CD4-positive, alpha-beta T cell (primary cell): Measurements from ENCODE around the gene PRKCA. TPM values are rescaled to one million over a fixed set of nuclear protein-coding genes. Genes with fewer than 3 reads are reported as not detected.

Source experiments
- ATAC-seq: fragments of 200-7000 bp; cut with Tn5 transposase; one replicate; pipeline ENCODE4 v1.10.0; 2022; ENCODE audit warnings: mild to moderate bottlenecking; ENCODE audit not compliant: poor library complexity
- CTCF ChIA-PET: fragments of 350-600 bp; sonication (Branson Sonifier 250); formaldehyde crosslinking; loops from one replicate; lab custom pipeline; 2021; ENCODE audit warnings: antibody characterized with exemption, inconsistent platforms; lab: Charles Lee
- POLR2A ChIA-PET: fragments of 350-600 bp; sonication (Branson Sonifier 250); formaldehyde crosslinking; loops from one replicate; lab custom pipeline; 2021; ENCODE audit warnings: antibody characterized with exemption, inconsistent platforms; lab: Charles Lee
- DNase-seq, 14 experiments: peaks; one replicate each; pipeline ENCODE4 v3.0.0-alpha.2; 2013 to 2020; ENCODE audit warnings: mixed read lengths in 2 of 14
- H3K27ac ChIP-seq, 2 donors: one replicate each; pipeline versions ENCODE4 v1.5.1 to v1.7.0; 2013; ENCODE audit warnings: low read length in 2 of 2, low read depth in 1 of 2, mild to moderate bottlenecking in 1 of 2
- H3K27me3 ChIP-seq, 2 experiments: 1 replicate in 1 of 2; 2 replicates in 1 of 2; pipeline versions ENCODE4 v1.6.1 to v1.7.0; 2013; ENCODE audit warnings: low read length in 2 of 2, control low read depth in 1 of 2, mild to moderate bottlenecking in 1 of 2, moderate library complexity in 1 of 2; ENCODE audit not compliant: insufficient read depth in 2 of 2, control insufficient read depth in 1 of 2
- H3K36me3 ChIP-seq: one replicate; pipeline ENCODE4 v1.6.1; 2013; ENCODE audit warnings: low read length, control low read depth; ENCODE audit not compliant: insufficient read depth
- H3K4me1 ChIP-seq: one replicate; pipeline ENCODE4 v1.6.1; 2013; ENCODE audit warnings: low read length, control low read depth; ENCODE audit not compliant: insufficient read depth
- H3K4me3 ChIP-seq: one replicate; pipeline ENCODE4 v1.5.1; 2013; ENCODE audit warnings: mild to moderate bottlenecking, low read length, moderate library complexity
- H3K9me3 ChIP-seq, 2 experiments: 1 replicate in 1 of 2; 2 replicates in 1 of 2; pipeline versions ENCODE4 v1.6.1 to v1.7.0; 2013; ENCODE audit warnings: low read length in 2 of 2, mild to moderate bottlenecking in 2 of 2, control low read depth in 1 of 2, moderate library complexity in 1 of 2; ENCODE audit not compliant: control insufficient read depth in 1 of 2, insufficient read depth in 1 of 2
- H3K27ac Mint-ChIP-seq: one replicate; pipeline ENCODE4 v1.8.0; 2020; ENCODE audit warnings: mixed read lengths
- H3K27me3 Mint-ChIP-seq: one replicate; pipeline ENCODE4 v1.8.0; 2021; ENCODE audit warnings: mixed read lengths
- H3K36me3 Mint-ChIP-seq: one replicate; pipeline ENCODE4 v1.8.0; 2021; ENCODE audit warnings: low read depth, mixed read lengths
- H3K4me1 Mint-ChIP-seq: one replicate; pipeline ENCODE4 v1.8.0; 2021; ENCODE audit warnings: low read depth, mixed read lengths
- H3K4me3 Mint-ChIP-seq: one replicate; pipeline ENCODE4 v1.8.0; 2020; ENCODE audit warnings: mild to moderate bottlenecking, mixed read lengths
- H3K9me3 Mint-ChIP-seq: one replicate; pipeline ENCODE4 v1.8.0; 2020; ENCODE audit warnings: mixed read lengths
- intact Hi-C, 2 experiments: fragments of 100-400 bp; cut with DNase I in 1 of 2; cut with micrococcal nuclease in 1 of 2; formaldehyde crosslinking; loops; one replicate each; pipeline versions ENCODE4 v1.15.1 to v1.9.0; 2023 to 2025; cut with DNase I, micrococcal nuclease
- total RNA-seq, 174 experiments: library from RNA in 2 of 174; stranded (reverse) in 2 of 174; gene quantifications; one replicate each; pipeline ENCODE4 v1.2.3 and lab custom pipeline; 2021 to 2026
- TF ChIP-seq, protein P1 (sequence below): fragments of 200-600 bp; IDR thresholded peaks from one replicate; pipeline ENCODE4 v1.8.0; 2022; ENCODE audit warnings: antibody characterized with exemption, mild to moderate bottlenecking

The PRKCA gene
- total RNA-seq, 2 experiments from 2014 or later = 84.8 to 88.6 TPM

DNA sequence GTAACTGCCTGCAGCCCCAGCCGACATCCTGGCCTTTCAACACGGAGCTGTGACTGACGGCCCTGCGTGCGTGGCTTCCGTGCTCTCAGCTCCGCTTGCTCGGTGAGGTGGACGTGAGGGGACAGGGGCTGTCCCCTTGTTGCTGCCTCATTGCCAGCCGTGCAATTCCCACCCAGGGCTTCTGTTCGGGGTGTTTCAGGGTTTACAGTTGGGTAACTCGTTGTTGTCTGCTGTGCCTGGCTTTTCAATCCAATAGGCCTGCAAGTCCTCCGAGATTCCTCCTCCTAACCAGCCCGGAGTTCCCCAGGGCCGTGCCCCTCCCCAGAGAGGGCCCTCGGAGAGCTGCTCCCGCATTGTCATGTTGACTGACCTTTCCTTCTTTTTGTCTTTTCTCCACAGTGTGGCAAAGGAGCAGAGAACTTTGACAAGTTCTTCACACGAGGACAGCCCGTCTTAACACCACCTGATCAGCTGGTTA is 501.1 kb downstream of the PRKCA start:
- no peak for ATAC-seq
- Histone ChIP-seq H3K36me3 (peaks cover 27% of the 10 kb centered on the region), H3K4me1 (peaks cover 8% of the 10 kb centered on the region), H3K27ac (no peak overlapping the region), H3K4me3 (no peak overlapping the region), H3K27me3 (no peaks in the 10 kb centered on the region), H3K9me3 (no peaks in the 10 kb centered on the region)
- Mint-ChIP-seq H3K9me3 (no peaks in the 10 kb centered on the region), H3K27ac (peak overlapping the region; percentile 42), H3K4me3 (no peak overlapping the region), H3K36me3 (peaks cover 62% of the 10 kb centered on the region), H3K27me3 (no peaks in the 10 kb centered on the region), H3K4me1 (peaks cover 28% of the 10 kb centered on the region)
- CTCF ChIA-PET = no interaction called here
- no peak for DNase-seq
- POLR2A ChIA-PET = no interaction called here
- intact Hi-C loops = no loop called here
- TF ChIP-seq, protein P1, sequence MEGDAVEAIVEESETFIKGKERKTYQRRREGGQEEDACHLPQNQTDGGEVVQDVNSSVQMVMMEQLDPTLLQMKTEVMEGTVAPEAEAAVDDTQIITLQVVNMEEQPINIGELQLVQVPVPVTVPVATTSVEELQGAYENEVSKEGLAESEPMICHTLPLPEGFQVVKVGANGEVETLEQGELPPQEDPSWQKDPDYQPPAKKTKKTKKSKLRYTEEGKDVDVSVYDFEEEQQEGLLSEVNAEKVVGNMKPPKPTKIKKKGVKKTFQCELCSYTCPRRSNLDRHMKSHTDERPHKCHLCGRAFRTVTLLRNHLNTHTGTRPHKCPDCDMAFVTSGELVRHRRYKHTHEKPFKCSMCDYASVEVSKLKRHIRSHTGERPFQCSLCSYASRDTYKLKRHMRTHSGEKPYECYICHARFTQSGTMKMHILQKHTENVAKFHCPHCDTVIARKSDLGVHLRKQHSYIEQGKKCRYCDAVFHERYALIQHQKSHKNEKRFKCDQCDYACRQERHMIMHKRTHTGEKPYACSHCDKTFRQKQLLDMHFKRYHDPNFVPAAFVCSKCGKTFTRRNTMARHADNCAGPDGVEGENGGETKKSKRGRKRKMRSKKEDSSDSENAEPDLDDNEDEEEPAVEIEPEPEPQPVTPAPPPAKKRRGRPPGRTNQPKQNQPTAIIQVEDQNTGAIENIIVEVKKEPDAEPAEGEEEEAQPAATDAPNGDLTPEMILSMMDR = no peak

DNA sequence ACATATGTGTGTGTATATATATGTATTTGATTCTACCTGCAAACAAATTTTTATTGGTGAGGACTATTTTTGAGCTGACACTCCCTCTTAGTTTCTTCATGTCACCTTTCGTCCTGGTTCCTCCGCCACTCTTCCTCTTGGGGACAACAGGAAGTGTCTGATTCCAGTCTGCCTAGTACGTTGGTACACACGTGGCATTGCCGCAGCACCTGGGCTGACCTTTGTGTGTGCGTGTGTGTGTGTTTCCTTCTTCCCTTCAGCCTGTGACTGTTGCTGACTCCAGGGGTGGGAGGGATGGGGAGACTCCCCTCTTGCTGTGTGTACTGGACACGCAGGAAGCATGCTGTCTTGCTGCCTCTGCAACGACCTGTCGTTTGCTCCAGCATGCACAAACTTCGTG is 503.2 kb downstream of the PRKCA start:
- peak; percentile 37 for ATAC-seq
- peak overlapping the region; percentile 81 for H3K27ac Mint-ChIP-seq

DNA sequence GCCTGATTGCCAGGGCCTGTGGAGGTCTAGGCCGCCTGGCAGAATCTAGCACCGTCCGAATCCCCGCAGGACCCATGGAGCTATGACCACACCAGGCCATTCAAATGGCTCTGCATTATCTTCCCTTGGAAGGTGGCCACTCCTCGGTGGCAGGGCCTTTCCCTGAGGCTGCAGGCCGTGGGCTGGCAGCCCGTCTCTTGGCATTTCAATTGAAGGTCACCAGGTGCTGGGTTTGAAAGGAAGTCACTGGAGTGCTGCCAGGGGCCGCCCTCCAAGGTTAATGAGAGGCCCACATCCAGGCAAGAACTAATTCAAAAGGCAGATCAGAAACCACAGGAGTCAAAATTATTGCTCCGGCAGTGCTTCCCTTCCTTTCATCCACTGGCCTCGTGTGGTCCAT is 504.8 kb downstream of the PRKCA start:
- Mint-ChIP-seq H3K27ac (peak overlapping the region; percentile 81), H3K4me1 (peaks cover 28% of the 10 kb centered on the region), H3K27me3 (no peaks in the 10 kb centered on the region), H3K9me3 (no peaks in the 10 kb centered on the region), H3K4me3 (no peak overlapping the region), H3K36me3 (peaks cover 41% of the 10 kb centered on the region)
- intact Hi-C loops = no loop called here
- H3K36me3 ChIP-seq = peaks cover 21% of the 10 kb centered on the region
- no peak overlapping the region for H3K4me3 ChIP-seq
- H3K9me3 ChIP-seq = peaks cover 0 to 7% of the 10 kb centered on the region in 2 experiments
- TF ChIP-seq, protein P1 = no peak
- ChIA-PET CTCF (no interaction called here), POLR2A (no interaction called here)
- no peak for DNase-seq
- no peak for ATAC-seq
- H3K27me3 ChIP-seq = no peaks in the 10 kb centered on the region
- H3K27ac ChIP-seq = no peak overlapping the region
- peaks cover 8% of the 10 kb centered on the region for H3K4me1 ChIP-seq

More for the DNA sequence above, 503.2 kb downstream of the PRKCA start:
- Histone ChIP-seq H3K27me3 (no peaks in the 10 kb centered on the region), H3K27ac (no peak overlapping the region), H3K36me3 (peaks cover 22% of the 10 kb centered on the region), H3K9me3 (no peaks in the 10 kb centered on the region), H3K4me1 (peaks cover 8% of the 10 kb centered on the region), H3K4me3 (no peak overlapping the region)
- DNase-seq = peak in 1 of 14 experiments; percentile 7
- POLR2A ChIA-PET = no interaction called here
- intact Hi-C loops = no loop called here
- Mint-ChIP-seq H3K27me3 (no peaks in the 10 kb centered on the region), H3K4me1 (peaks cover 28% of the 10 kb centered on the region), H3K36me3 (peaks cover 52% of the 10 kb centered on the region), H3K4me3 (no peak overlapping the region), H3K9me3 (no peaks in the 10 kb centered on the region)
- TF ChIP-seq, protein P1 = no peak
- CTCF ChIA-PET = no interaction called here
